Fibroblast of lung (primary cell): ENCODE data around the gene GOLGA1.

Experiments
- CTCF ChIP-seq, 2 donors: IDR thresholded peaks in 1 of 2; conservative IDR thresholded peaks in 1 of 2; 1 replicate in 1 of 2; 2 replicates in 1 of 2; pipeline ENCODE4 v1.5.1; 2011 to 2012; ENCODE audit warnings: low read length in 2 of 2, control low read depth in 1 of 2, inconsistent platforms in 1 of 2, low read depth in 1 of 2, mild to moderate bottlenecking in 1 of 2
- EZH2 ChIP-seq: IDR thresholded peaks from 2 replicates; pipeline ENCODE4 v1.5.1; 2012; ENCODE audit warnings: low read length, control low read depth, mild to moderate bottlenecking; ENCODE audit errors: missing control alignments

- TF ChIP-seq CTCF (conservative IDR thresholded peaks at IDR 0.05 in 1 of 2, IDR thresholded peaks at IDR 0.05 in 1 of 2; ENCODE audit: low read depth in 1 of 2, low read length in 2 of 2) (no peak), EZH2 (no peak)
Measured at GRCh38 chr9:124897570-124898460, 43.1 kb downstream of the GOLGA1 start.
